ENCODE results near the gene MBD2. TPM values are rescaled to one million over a fixed set of nuclear protein-coding genes. Genes with fewer than 3 reads are reported as not detected.

The MBD2 gene
- total and polyA plus RNA-seq, 2 of the 8 experiments (the other 6 are each of a cell fraction or from before 2014, with no cell fraction given): 36.2 to 52.7 TPM

DNA sequence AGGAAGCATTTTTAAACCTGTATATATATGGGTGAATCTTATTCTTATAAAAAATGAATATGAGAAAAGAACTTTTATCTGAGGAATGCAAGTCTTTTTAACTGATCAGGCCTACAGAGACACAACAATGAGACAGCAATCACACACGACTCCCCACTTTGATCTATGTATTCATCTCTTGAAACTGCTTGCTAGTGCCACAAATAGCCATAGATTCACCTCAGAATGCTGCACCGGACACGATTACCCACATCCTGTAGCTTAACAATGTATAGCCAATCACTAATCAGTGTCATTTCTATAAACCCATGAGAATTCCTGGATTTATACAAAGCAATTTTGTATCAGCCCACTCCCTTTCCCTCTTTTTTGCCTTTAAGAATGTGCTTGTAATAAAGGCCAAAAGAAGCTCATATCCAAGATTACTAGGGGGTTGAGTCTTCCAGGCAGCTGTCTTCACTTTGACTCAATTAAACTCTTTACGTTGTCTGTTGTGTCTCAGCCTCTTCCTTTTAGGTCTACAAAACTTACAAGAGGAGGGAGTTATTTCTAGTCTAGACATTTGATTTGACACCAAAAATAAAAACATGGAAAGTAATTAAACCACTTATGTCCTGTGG is 94.9 kb downstream of the MBD2 start:
- no peak overlapping the region for H3K23ac ChIP-seq (ENCODE audit: insufficient read length)
- no peak overlapping the region for H3K9ac ChIP-seq (replicated peaks in 1 of 4; ENCODE audit: extremely low read depth in 1 of 4, low read depth in 3 of 4, low read length in 3 of 4)
- CTCF ChIA-PET (ENCODE audit: partially characterized antibody): interaction anchor here (1.2 to 5.1 kb wide), 3 partner anchors 13 to 333 kb away, joined by 3 to 48 read pairs (median 4); no protein-coding TSS in a partner anchor
- no peak overlapping the region for H3K56ac ChIP-seq (replicated peaks; ENCODE audit: insufficient read length, low read depth, low read length)
- no peak for FAIRE-seq
- H3K27me3 ChIP-seq (replicated peaks in 1 of 4; ENCODE audit: control insufficient read depth in 3 of 4, extremely low read depth in 1 of 4, insufficient read depth in 3 of 4, low read length in 3 of 4): no peaks in the 10 kb centered on the region
- no peaks in the 10 kb centered on the region for H4K20me1 ChIP-seq (replicated peaks in 1 of 2; ENCODE audit: control insufficient read depth in 1 of 2, insufficient read depth in 2 of 2, low read length in 2 of 2)
- H3K4me3 ChIP-seq (ENCODE audit: extremely low read depth in 1 of 4, insufficient read depth in 2 of 4, low read depth in 3 of 4, low read length in 4 of 4): no peak overlapping the region
- no peak for DNase-seq (ENCODE audit: low read depth in 1 of 2, low spot score in 2 of 2)
- H3K27ac ChIP-seq (ENCODE audit: low read depth, low read length): no peak overlapping the region
- H3K4ac ChIP-seq (replicated peaks; ENCODE audit: insufficient read length, low read depth, low read length): no peak overlapping the region
- no peak overlapping the region for H2BK15ac ChIP-seq (ENCODE audit: low read length)
- no peak overlapping the region for H3K18ac ChIP-seq (ENCODE audit: extremely low read depth, low read length)
- 0 out of 2 replicates have a peak overlapping the region, but pooled peaks have one; percentile 4 for H2AFZ ChIP-seq (ENCODE audit: low read length)
- no peaks in the 10 kb centered on the region for H3K79me1 ChIP-seq (ENCODE audit: low read depth, low read length)
- no peaks in the 10 kb centered on the region for H3K36me3 ChIP-seq (ENCODE audit: control insufficient read depth in 2 of 4, insufficient read depth in 4 of 4, low read length in 3 of 4)
- H2BK120ac ChIP-seq (replicated peaks; ENCODE audit: low read depth, low read length): no peak overlapping the region
- TF ChIP-seq, protein P1, sequence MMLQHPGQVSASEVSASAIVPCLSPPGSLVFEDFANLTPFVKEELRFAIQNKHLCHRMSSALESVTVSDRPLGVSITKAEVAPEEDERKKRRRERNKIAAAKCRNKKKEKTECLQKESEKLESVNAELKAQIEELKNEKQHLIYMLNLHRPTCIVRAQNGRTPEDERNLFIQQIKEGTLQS (IDR thresholded peaks at IDR 0.05; ENCODE audit: insufficient read depth, low read depth, low read length): no peak
- no peak overlapping the region for H3K4me2 ChIP-seq (ENCODE audit: insufficient read depth in 1 of 2, low read depth in 2 of 2, low read length in 2 of 2)
- H4K91ac ChIP-seq (replicated peaks; ENCODE audit: insufficient read length, low read length): no peak overlapping the region
- no peak overlapping the region for H3K14ac ChIP-seq (ENCODE audit: insufficient read length)
- no peak overlapping the region for H2BK12ac ChIP-seq (ENCODE audit: low read depth, low read length)
- 97% methylated on average over 4 of the region's 4 CpGs; no CpG with 5 or more reads in 1 of the 2 experiments for WGBS, 2 experiments (ENCODE audit: extremely low coverage in 1 of 2, insufficient coverage in 1 of 2, insufficient read length in 1 of 2, insufficient replicate concordance in 2 of 2, low coverage in 1 of 2, low lambda C conversion rate in 2 of 2, missing lambda C conversion rate in 1 of 2)
- H3K9me3 ChIP-seq (ENCODE audit: insufficient read depth in 2 of 2, low read depth in 1 of 2, low read length in 1 of 2): no peaks in the 10 kb centered on the region
- no peak overlapping the region for H2AK5ac ChIP-seq (ENCODE audit: low read depth, low read length)
- H2BK20ac ChIP-seq (ENCODE audit: low read length): no peak overlapping the region
- POLR2A ChIA-PET (ENCODE audit: partially characterized antibody): no interaction called here
- no peaks in the 10 kb centered on the region for H3K79me2 ChIP-seq (ENCODE audit: control insufficient read depth in 1 of 2, insufficient read depth in 2 of 2, low read length in 2 of 2)
- H3K23me2 ChIP-seq (ENCODE audit: low read depth, low read length): no peaks in the 10 kb centered on the region
- H4K5ac ChIP-seq (ENCODE audit: insufficient read length, low read depth, low read length): no peak overlapping the region
- peaks cover 0 to 2% (median 1%) of the 10 kb centered on the region in 4 experiments; a peak in 3 of 7 replicates for H3K4me1 ChIP-seq (replicated peaks in 1 of 4; ENCODE audit: control insufficient read depth in 3 of 4, insufficient read depth in 4 of 4, low read length in 3 of 4)
- no peak overlapping the region for H4K8ac ChIP-seq (ENCODE audit: extremely low read depth, insufficient read depth, low read length)
- H2BK5ac ChIP-seq (ENCODE audit: low read depth, low read length): no peak overlapping the region

All from H1 (cell line).